NT2/D1 (cell line): ENCODE results near the gene WDR12.

ENCODE experiments used
- SUZ12 ChIP-seq: IDR thresholded peaks from 2 replicates; pipeline ENCODE4 v1.6.1; 2011; ENCODE audit not compliant: insufficient read length, insufficient read depth; ENCODE audit errors: extremely low read depth
- YY1 ChIP-seq: IDR thresholded peaks from 2 replicates; pipeline ENCODE4 v1.6.1; 2011; ENCODE audit not compliant: insufficient read length, insufficient read depth
- ZNF274 ChIP-seq: IDR thresholded peaks from 2 replicates; pipeline ENCODE4 v1.6.1; 2011; ENCODE audit warnings: mild to moderate bottlenecking, low read depth, low read length

GRCh38 chr2:202881570-202881969 lies 29.9 kb downstream of the WDR12 start:
- TF ChIP-seq YY1, result no peak
- TF ChIP-seq ZNF274, result no peak
- no peak for TF ChIP-seq SUZ12
